Measurements from ENCODE around the gene SMG5. TPM values are rescaled to one million over a fixed set of nuclear protein-coding genes. Genes with fewer than 3 reads are reported as not detected.
A peak's percentile ranks its signal among the peaks of the same experiment; 100 is the strongest.

Gene SMG5
- polyA plus RNA-seq, 1 experiment = 32.6 TPM

GRCh38 chr1:156246241-156246780, 36.3 kb downstream of the SMG5 start:
- Histone ChIP-seq H3K27me3 (ENCODE audit: control insufficient read depth, insufficient read depth, low read length) (peaks cover 1% of the 10 kb centered on the region; the same call in 1 of the 2 replicates), H3K4me3 (ENCODE audit: low read depth, low read length) (no peak overlapping the region), H3K36me3 (ENCODE audit: control insufficient read depth, insufficient read depth, low read length) (peaks cover 21% of the 10 kb centered on the region)
- POLR2A ChIA-PET = no interaction called here
- CTCF ChIA-PET = interaction anchor here (1.2 to 3.0 kb wide), 5 partner anchors 13 to 150 kb away, joined by 3 to 12 read pairs (median 4); no protein-coding TSS in a partner anchor
- DNase-seq (ENCODE audit: low read depth) = no peak
- TF ChIP-seq CTCF (IDR thresholded peaks at IDR 0.05; ENCODE audit: insufficient read depth, low read depth, low read length) = no peak

- peak overlapping the region; percentile 26 for H3K4me3 ChIP-seq (ENCODE audit: low read depth, low read length)
- peaks cover 1% of the 10 kb centered on the region; the same call in 1 of the 2 replicates for H3K27me3 ChIP-seq (ENCODE audit: control insufficient read depth, insufficient read depth, low read length)
- peaks cover 15% of the 10 kb centered on the region for H3K36me3 ChIP-seq (ENCODE audit: control insufficient read depth, insufficient read depth, low read length)
- ChIA-PET CTCF (interaction anchor here (1.2 to 3.0 kb wide), 4 partner anchors 12 to 149 kb away, joined by 3 to 12 read pairs (median 4); no protein-coding TSS in a partner anchor), POLR2A (no interaction called here)
- no peak for TF ChIP-seq CTCF (IDR thresholded peaks at IDR 0.05; ENCODE audit: insufficient read depth, low read depth, low read length)
- no peak for DNase-seq (ENCODE audit: low read depth)
Measured at GRCh38 chr1:156245451-156246232, 37.0 kb downstream of the SMG5 start.

- H3K4me3 ChIP-seq (ENCODE audit: low read depth, low read length) = no peak overlapping the region
- H3K36me3 ChIP-seq (ENCODE audit: control insufficient read depth, insufficient read depth, low read length) = peaks cover 7% of the 10 kb centered on the region
- H3K27me3 ChIP-seq (ENCODE audit: control insufficient read depth, insufficient read depth, low read length) = peaks cover 1% of the 10 kb centered on the region; the same call in 1 of the 2 replicates
- no peak for DNase-seq (ENCODE audit: low read depth)
- ChIA-PET CTCF (no interaction called here), POLR2A (no interaction called here)
- no peak for TF ChIP-seq CTCF (IDR thresholded peaks at IDR 0.05; ENCODE audit: insufficient read depth, low read depth, low read length)
Measured at GRCh38 chr1:156244712-156245111, 37.9 kb downstream of the SMG5 start.

GRCh38 chr1:156244126-156244525, 38.5 kb downstream of the SMG5 start:
- H3K4me3 ChIP-seq (ENCODE audit: low read depth, low read length) = no peak overlapping the region
- POLR2A ChIA-PET = no interaction called here
- TF ChIP-seq CTCF (IDR thresholded peaks at IDR 0.05; ENCODE audit: insufficient read depth, low read depth, low read length) = no peak
- H3K36me3 ChIP-seq (ENCODE audit: control insufficient read depth, insufficient read depth, low read length) = peaks cover 6% of the 10 kb centered on the region
- no peak for DNase-seq (ENCODE audit: low read depth)
- CTCF ChIA-PET = no interaction called here
- H3K27me3 ChIP-seq (ENCODE audit: control insufficient read depth, insufficient read depth, low read length) = peaks cover 1% of the 10 kb centered on the region; the same call in 1 of the 2 replicates

GRCh38 chr1:156242738-156243137, 39.9 kb downstream of the SMG5 start:
- Histone ChIP-seq H3K4me3 (ENCODE audit: low read depth, low read length) (no peak overlapping the region), H3K36me3 (ENCODE audit: control insufficient read depth, insufficient read depth, low read length) (peaks cover 3% of the 10 kb centered on the region), H3K27me3 (ENCODE audit: control insufficient read depth, insufficient read depth, low read length) (peaks cover 1% of the 10 kb centered on the region; the same call in 1 of the 2 replicates)
- POLR2A ChIA-PET = no interaction called here
- TF ChIP-seq CTCF (IDR thresholded peaks at IDR 0.05; ENCODE audit: insufficient read depth, low read depth, low read length) = no peak
- CTCF ChIA-PET = interaction anchor here (0.6 to 1.2 kb wide), 2 partner anchors 10 to 319 kb away, joined by 3 read pairs; no protein-coding TSS in a partner anchor
- DNase-seq (ENCODE audit: low read depth) = no peak
